CD4-positive, alpha-beta T cell treated with Interleukin-4 for 4 hours (primary cell): ENCODE results near the gene ERAP2.
"Not testable (repeated sequence)": the region's sequence is repeated elsewhere in the genome, so short reads cannot be mapped to it uniquely, and the experiment has no call there.

ENCODE experiments used
- DNase-seq: peaks from one replicate; pipeline ENCODE4 v3.0.0-alpha.2; 2020

The ERAP2 gene

GRCh38 chr5:96876292-96876850 is at the start of gene ERAP2:
TSS of gene ERAP2 (plus strand) at chr5:96876500. CDS start at chr5:96879686, 3,186 bp downstream.
- peak; percentile 63 for DNase-seq

- DNase-seq, result no peak
These were observed 47.0 kb upstream of the ERAP2 start for GRCh38 chr5:96829297-96829696.

DNA sequence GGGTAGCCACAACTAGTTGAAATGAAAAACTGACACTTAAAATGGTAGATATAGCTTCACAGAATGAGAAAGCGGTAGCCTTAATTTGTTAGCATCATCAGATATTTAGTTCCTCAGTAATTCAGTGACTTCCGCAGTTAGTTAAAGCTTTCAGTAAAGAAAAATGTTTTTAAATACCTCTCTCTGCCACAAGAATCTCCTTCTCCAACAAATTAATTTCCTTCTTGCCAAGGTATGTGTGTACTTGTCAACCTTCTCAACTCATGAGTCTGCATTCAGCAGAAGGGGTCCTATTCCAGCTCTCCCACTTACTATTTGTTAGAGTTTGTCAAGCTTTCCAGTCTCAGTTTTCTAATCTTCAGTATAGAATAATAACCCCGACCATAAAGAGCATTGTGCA is 42.3 kb upstream of the ERAP2 start:
- no peak for DNase-seq

DNA sequence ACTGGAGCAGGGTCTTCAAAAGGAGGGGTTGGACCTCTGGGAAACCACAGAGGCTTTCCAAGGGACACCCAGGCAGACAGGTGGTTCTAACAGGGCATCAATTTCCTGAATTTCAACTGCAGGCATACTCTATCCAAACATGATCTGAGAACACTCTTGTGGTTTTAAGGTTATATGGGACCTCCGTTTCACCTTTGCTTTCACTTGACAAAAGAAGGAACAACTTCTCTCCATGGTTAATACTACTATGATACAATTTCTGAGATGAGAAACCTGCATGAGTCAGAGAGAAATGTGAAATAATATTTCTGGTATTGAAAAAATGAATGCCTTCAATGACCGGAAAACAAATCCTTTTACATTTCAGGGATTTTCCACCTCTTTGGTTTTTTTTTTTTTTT is 40.5 kb upstream of the ERAP2 start:
- no peak for DNase-seq

- no peak for DNase-seq
These were observed 39.5 kb upstream of the ERAP2 start for GRCh38 chr5:96836817-96837216.

- no peak for DNase-seq
These were observed 39.0 kb upstream of the ERAP2 start for GRCh38 chr5:96837303-96837702.

- no peak for DNase-seq
These were observed 37.9 kb upstream of the ERAP2 start for GRCh38 chr5:96838201-96839070.

DNA sequence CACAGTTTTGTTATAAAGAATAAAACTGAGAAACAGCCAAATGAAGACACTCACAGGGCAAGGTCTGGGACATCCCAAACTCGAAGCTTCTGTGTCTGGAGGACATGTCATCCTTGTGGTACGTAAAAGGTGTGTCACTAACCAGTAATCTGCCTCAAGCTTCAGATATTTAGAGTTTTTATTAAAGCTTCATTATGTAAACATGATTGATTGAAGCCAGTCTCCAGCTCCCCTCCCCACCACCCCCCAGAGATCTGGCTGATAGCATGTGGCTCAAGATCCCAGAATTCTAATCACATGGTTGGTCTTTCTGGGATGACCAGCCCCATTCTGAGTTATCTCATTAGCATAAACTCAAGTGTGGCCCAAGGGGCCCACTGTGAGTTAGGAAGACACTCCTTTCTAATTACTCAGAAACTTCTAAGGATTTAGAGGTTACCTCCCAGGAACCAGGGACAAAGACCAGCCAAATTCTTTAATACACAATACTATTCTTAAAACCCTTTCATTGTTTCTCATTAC is 37.2 kb upstream of the ERAP2 start:
- DNase-seq, result no peak

DNA sequence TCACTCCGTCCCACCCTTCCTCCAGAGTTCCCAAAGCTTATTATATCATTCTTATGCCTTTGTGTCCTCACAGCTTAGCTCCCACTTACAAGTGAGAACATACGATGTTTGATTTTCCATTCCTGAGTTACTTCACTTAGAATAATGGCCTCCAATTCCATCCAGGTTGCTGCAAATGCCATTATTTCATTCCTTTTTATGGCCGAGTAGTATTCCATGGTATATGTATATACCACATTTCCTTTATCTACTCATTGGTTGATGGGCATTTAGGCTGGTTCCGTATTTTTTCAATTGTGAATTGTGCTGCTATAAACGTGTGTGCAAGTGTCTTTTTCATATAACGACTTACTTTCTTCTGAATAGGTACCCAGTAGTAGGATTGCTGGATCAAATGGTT is 34.4 kb upstream of the ERAP2 start:
- not testable (repeated sequence) for DNase-seq

GRCh38 chr5:96843140-96843539 is 33.2 kb upstream of the ERAP2 start:
- DNase-seq, result no peak

GRCh38 chr5:96844481-96844990 is 31.8 kb upstream of the ERAP2 start:
- DNase-seq, result no peak

- DNase-seq, result no peak
These were observed 24.8 kb upstream of the ERAP2 start for GRCh38 chr5:96851312-96852062.

DNA sequence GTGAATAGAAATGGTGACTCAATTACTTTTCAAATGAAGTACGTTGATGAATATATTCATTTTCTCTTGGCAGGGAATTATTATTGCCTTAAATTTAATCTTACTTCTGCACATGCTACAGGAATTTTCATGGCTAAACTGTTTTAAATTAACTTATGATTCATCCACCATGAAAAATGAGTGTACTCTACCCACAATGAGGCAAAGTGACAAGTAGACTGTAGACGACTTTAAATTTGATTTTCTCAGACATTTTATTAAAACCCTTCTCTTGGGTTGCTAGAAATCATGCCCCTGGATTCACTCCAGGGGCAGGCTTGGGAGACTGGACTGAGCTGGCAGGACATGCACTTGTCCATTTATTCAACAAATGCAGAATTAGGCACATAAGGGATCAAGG is 23.5 kb upstream of the ERAP2 start:
- no peak for DNase-seq

GRCh38 chr5:96854067-96854466 is 22.2 kb upstream of the ERAP2 start:
- no peak for DNase-seq

DNA sequence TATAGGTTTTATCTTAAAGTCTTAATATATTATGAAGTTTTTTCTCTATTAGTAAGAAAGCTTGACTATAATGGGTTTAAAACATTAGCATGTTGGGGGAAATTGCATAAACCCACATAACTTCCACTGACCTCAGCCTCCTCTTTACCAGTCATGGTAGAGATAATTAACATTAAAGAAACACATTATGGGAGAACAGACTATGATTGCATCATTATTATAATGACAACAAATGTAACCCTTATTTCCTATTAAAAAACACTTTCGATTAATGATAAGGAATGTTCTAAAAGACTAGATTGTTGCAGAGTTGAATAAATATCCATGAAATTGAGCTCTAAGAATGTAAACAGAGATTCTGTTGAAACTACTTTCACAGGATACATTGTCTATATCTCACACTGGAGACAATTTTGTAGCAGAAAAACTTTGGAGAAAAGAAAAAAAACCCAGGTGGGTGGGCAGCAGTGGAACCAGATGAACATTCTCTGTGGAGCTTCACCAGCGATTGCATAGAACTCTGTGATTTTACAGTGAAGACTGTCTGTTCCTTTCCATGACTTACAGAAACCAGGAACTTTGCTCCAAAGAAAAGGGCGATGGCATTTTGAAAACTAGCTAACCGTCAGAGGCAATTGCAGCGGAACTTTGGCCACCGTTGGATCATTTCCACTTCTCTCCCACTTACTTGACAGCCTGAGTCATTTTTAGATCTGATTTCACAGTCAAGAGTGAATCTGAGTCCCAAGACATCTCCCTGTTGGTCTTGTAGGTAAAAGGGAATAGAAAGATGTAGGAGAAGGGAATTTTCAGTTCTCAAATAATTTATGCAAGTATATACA is 21.0 kb upstream of the ERAP2 start:
- DNase-seq, result no peak

GRCh38 chr5:96856371-96856770 is 19.9 kb upstream of the ERAP2 start:
- no peak for DNase-seq

DNA sequence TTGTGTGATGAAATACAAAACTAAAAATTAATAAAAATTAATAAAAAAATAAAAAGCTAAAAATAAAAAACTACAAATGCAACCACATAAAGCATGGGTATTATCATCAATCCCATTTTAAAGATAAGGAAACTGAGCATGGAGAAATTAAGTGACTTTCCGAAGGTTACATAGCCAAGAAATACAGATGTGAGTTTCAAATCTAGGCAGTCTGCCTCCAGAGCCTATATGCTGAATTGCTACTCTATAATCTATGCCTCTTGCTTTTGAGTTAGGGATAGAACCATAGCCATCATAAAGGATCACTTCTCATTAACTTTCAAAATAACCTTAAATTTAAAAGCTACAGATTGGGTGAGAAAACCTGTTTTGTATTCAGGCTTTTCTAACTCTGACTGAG is 18.8 kb upstream of the ERAP2 start:
- no peak for DNase-seq

DNA sequence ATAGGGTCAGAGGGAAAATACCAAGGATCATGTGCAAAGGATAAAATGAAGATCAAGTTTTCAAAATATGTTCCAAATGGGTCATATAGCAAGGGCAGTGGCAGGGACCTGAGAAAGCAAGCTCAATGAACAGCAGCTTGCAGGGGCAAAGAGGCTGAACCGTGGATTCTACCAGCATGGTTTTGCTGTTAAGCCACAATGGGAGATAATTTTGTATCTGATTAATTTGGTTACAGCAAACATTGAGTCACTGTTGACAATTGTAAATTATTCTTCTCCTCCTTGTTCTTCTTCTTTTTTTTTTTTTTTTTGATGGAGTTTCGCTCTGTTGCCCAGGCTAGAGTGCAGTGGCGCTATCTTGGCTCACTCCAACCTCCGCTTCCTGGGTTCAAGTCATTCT is 18.4 kb upstream of the ERAP2 start:
- no peak for DNase-seq

DNA sequence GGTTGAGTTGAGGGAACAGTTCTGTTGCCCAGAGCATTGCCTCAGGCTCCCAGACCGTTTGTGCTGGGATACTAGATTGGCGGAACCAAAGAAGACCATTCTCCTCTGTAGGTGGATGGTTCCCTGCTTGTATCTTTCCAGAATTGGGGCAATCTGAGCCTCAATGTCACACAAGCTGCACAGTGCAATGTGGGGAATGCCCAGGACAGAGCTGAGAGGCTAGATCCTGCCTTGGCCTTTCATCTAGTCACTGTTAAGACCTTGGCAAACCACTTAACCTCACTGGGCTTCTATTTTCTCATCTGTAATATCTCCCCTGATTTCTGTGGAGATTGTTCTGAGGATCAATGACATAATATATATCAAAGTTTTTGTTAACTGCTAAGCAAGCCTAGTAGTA is 16.9 kb upstream of the ERAP2 start:
- no peak for DNase-seq

DNA sequence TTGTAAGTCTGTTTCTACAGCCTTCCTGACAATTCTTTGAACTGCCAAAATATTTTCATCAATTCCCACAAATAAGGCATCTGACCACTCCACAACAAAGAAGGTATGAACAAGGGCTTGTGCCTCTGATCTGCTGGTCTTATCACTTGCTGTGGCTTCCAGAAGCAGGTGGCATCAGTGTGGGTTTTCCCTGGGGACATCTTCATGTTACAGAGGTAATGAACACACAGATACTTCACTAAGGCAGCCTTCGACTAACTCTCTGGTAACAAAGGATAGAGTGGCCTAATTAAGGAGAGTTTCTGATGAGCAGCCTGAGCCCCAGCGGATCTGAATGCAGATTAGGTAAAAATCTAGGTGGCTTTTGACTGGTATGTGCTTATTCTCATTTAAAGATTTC is 15.2 kb upstream of the ERAP2 start:
- no peak for DNase-seq

DNA sequence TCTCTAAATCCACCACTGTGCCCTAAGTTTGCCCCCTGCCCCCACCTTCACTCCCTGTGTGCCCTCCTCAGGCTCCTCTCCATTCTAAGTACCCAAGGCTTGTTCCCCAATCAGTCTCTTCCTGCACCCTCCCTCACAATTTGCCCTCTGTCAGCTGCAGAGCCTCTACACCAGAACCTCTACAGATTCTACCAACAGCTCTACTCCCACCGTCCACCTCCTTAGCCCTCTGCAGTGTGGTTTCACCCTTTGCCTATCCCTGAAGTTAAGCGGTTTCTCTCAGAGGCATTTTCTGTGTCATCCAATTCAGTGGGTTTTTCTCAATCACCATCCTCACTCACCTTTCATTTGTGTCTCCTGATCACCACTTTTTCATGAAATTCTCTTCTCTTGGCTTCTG is 13.2 kb upstream of the ERAP2 start:
- no peak for DNase-seq

DNA sequence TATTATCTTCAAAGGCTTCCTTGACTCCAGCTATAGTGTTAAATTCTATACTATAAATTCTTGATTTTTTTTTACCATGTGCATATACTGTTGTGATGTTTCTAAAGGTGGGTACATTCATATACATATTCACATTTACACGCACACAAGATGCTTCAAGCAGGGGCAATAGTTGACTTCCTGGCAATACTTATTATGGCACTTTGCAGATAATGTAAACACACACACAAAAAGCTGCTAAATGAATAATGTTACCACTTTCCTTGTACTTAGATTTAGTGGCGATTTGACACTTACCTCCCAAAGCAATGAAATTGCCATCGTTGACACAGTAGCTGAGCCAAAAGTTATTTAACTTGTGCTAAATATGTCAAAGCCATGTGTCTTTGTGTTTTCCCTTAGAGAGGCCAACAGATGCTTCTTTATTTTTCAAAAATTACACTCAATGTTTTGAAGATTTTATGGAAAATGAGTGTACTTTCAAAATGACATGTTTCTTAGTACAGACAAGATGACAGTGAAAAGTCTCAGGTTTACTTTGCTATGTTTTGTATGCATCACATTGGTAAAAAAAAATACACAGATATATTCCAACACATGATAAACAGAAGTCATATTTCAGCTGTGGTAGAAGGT is 12.2 kb upstream of the ERAP2 start:
- DNase-seq, result no peak
